Activated naive CD4-positive, alpha-beta T cell treated with anti-CD3 and anti-CD28 coated beads, Interleukin-2, amount 50 U/mL, for 72 hours (primary cell): ENCODE measurements around the gene MARCKS. TPM values are rescaled to one million over a fixed set of nuclear protein-coding genes. Genes with fewer than 3 reads are reported as not detected.

Experiments used
- ATAC-seq, 2 donors: fragments of 150-1000 bp; cut with Tn5 transposase; 2 replicates each; pipeline ENCODE4 v1.10.0; 2021; ENCODE audit warnings: mild to moderate bottlenecking in 2 of 2, moderate library complexity in 2 of 2
- DNase-seq, 2 donors: peaks; one replicate each; pipeline ENCODE4 v3.0.0; 2021 to 2022; ENCODE audit warnings: low spot score in 2 of 2
- H3K27ac Mint-ChIP-seq, 2 donors: one replicate each; pipeline ENCODE4 v1.8.0; 2022; ENCODE audit warnings: mild to moderate bottlenecking in 2 of 2, mixed read lengths in 2 of 2
- H3K36me3 Mint-ChIP-seq, 2 donors: one replicate each; pipeline ENCODE4 v1.8.0; 2022; ENCODE audit warnings: mixed read lengths in 2 of 2
- H3K9me3 Mint-ChIP-seq, 2 donors: one replicate each; pipeline ENCODE4 v1.8.0; 2022; ENCODE audit warnings: mixed read lengths in 2 of 2
- total RNA-seq, 2 donors: library from RNA; stranded (reverse); gene quantifications; one replicate each; pipeline ENCODE4 v1.2.3, GENCODE V29; 2022

Gene MARCKS
- under 1 TPM; 0.05 to 0.21 TPM for total RNA-seq

- Mint-ChIP-seq H3K9me3 (no peaks in the 10 kb centered on the region), H3K36me3 (peaks cover 6 to 31% of the 10 kb centered on the region in 2 donors), H3K27ac (no peak within 1 kb of the TSS)
- ATAC-seq (peak in 1 of 2 donors; percentile 50), DNase-seq (peak in 1 of 2 donors; percentile 55)
These were observed at the start of gene MARCKS for GRCh38 chr6:113856625-113857555. Gene MARCKS (plus strand): TSS chr6:113857345. CDS start chr6:113857746, 401 bp downstream.

GRCh38 chr6:113809826-113810225, 47.3 kb upstream of the MARCKS start:
- no peaks in the 10 kb centered on the region for H3K36me3 Mint-ChIP-seq
- DNase-seq (no peak), ATAC-seq (peak in 1 of 2 donors; percentile 40)
- H3K27ac Mint-ChIP-seq: no peak overlapping the region
- H3K9me3 Mint-ChIP-seq: peaks cover 0 to 4% of the 10 kb centered on the region in 2 donors

GRCh38 chr6:113813142-113813541, 44.0 kb upstream of the MARCKS start:
- peaks cover 0 to 4% of the 10 kb centered on the region in 2 donors for H3K9me3 Mint-ChIP-seq
- ATAC-seq (no peak), DNase-seq (no peak)
- no peaks in the 10 kb centered on the region for H3K36me3 Mint-ChIP-seq
- H3K27ac Mint-ChIP-seq: no peak overlapping the region

GRCh38 chr6:113818578-113818977, 38.6 kb upstream of the MARCKS start:
- ATAC-seq: no peak

GRCh38 chr6:113819169-113819830, 37.8 kb upstream of the MARCKS start:
- no peaks in the 10 kb centered on the region for H3K9me3 Mint-ChIP-seq
- H3K36me3 Mint-ChIP-seq: no peaks in the 10 kb centered on the region
- ATAC-seq (no peak), DNase-seq (no peak)
- H3K27ac Mint-ChIP-seq: no peak overlapping the region

More at GRCh38 chr6:113818578-113818977, 38.6 kb upstream of the MARCKS start:
- no peak for DNase-seq
- Mint-ChIP-seq H3K36me3 (no peaks in the 10 kb centered on the region), H3K9me3 (no peaks in the 10 kb centered on the region), H3K27ac (no peak overlapping the region)

GRCh38 chr6:113820761-113821160, 36.4 kb upstream of the MARCKS start:
- Mint-ChIP-seq H3K27ac (no peak overlapping the region), H3K36me3 (no peaks in the 10 kb centered on the region), H3K9me3 (no peaks in the 10 kb centered on the region)
- ATAC-seq: no peak
- DNase-seq: no peak

- Mint-ChIP-seq H3K27ac (no peak overlapping the region), H3K36me3 (no peaks in the 10 kb centered on the region), H3K9me3 (no peaks in the 10 kb centered on the region)
- ATAC-seq: no peak
- DNase-seq: no peak
These were observed 35.7 kb upstream of the MARCKS start for GRCh38 chr6:113821445-113821844.

GRCh38 chr6:113823916-113824315, 33.2 kb upstream of the MARCKS start:
- Mint-ChIP-seq H3K36me3 (no peaks in the 10 kb centered on the region), H3K27ac (no peak overlapping the region), H3K9me3 (no peaks in the 10 kb centered on the region)
- DNase-seq (no peak), ATAC-seq (no peak)

- DNase-seq (no peak), ATAC-seq (no peak)
- H3K9me3 Mint-ChIP-seq: no peaks in the 10 kb centered on the region
- no peak overlapping the region for H3K27ac Mint-ChIP-seq
- no peaks in the 10 kb centered on the region for H3K36me3 Mint-ChIP-seq
These were observed 32.7 kb upstream of the MARCKS start for GRCh38 chr6:113824411-113824810.

- H3K36me3 Mint-ChIP-seq: no peaks in the 10 kb centered on the region
- H3K27ac Mint-ChIP-seq: no peak overlapping the region
- DNase-seq (no peak), ATAC-seq (no peak)
- H3K9me3 Mint-ChIP-seq: no peaks in the 10 kb centered on the region
These were observed 32.3 kb upstream of the MARCKS start for GRCh38 chr6:113824866-113825265.

GRCh38 chr6:113825781-113826180, 31.4 kb upstream of the MARCKS start:
- no peaks in the 10 kb centered on the region for H3K9me3 Mint-ChIP-seq
- ATAC-seq (no peak), DNase-seq (no peak)
- no peak overlapping the region for H3K27ac Mint-ChIP-seq
- no peaks in the 10 kb centered on the region for H3K36me3 Mint-ChIP-seq

GRCh38 chr6:113828984-113829695, 28.0 kb upstream of the MARCKS start:
- H3K9me3 Mint-ChIP-seq: no peaks in the 10 kb centered on the region
- DNase-seq (no peak), ATAC-seq (no peak)
- H3K36me3 Mint-ChIP-seq: no peaks in the 10 kb centered on the region
- H3K27ac Mint-ChIP-seq: no peak overlapping the region

- Mint-ChIP-seq H3K36me3 (no peaks in the 10 kb centered on the region), H3K27ac (no peak overlapping the region), H3K9me3 (no peaks in the 10 kb centered on the region)
- ATAC-seq (no peak), DNase-seq (no peak)
These were observed 27.5 kb upstream of the MARCKS start for GRCh38 chr6:113829696-113830045.

GRCh38 chr6:113830140-113830539, 27.0 kb upstream of the MARCKS start:
- Mint-ChIP-seq H3K27ac (no peak overlapping the region), H3K36me3 (no peaks in the 10 kb centered on the region)
- ATAC-seq: no peak

GRCh38 chr6:113833537-113833936, 23.6 kb upstream of the MARCKS start:
- Mint-ChIP-seq H3K27ac (no peak overlapping the region), H3K9me3 (no peaks in the 10 kb centered on the region), H3K36me3 (no peaks in the 10 kb centered on the region)
- no peak for ATAC-seq
- DNase-seq: no peak

More at GRCh38 chr6:113830140-113830539, 27.0 kb upstream of the MARCKS start:
- no peaks in the 10 kb centered on the region for H3K9me3 Mint-ChIP-seq
- DNase-seq: no peak

- ATAC-seq (no peak), DNase-seq (no peak)
- Mint-ChIP-seq H3K36me3 (no peaks in the 10 kb centered on the region), H3K9me3 (no peaks in the 10 kb centered on the region), H3K27ac (no peak overlapping the region)
These were observed 20.0 kb upstream of the MARCKS start for GRCh38 chr6:113837170-113837569.

- ATAC-seq (no peak), DNase-seq (no peak)
- H3K9me3 Mint-ChIP-seq: no peaks in the 10 kb centered on the region
- H3K36me3 Mint-ChIP-seq: no peaks in the 10 kb centered on the region
- H3K27ac Mint-ChIP-seq: no peak overlapping the region
These were observed 15.0 kb upstream of the MARCKS start for GRCh38 chr6:113842165-113842564.
